A673 (cell line): Measurements from ENCODE around the gene MKNK2. TPM values are rescaled to one million over a fixed set of nuclear protein-coding genes. Genes with fewer than 3 reads are reported as not detected.

Source experiments
- BruUV-seq: library from RNA; stranded (reverse); fragments of 400-500 nt; replicated peaks from 2 replicates; lab custom pipeline; 2021; lab: Mats Ljungman, UMichigan
- CTCF ChIA-PET: fragments of 300-600 bp; sonication (Branson Sonifier 250); formaldehyde crosslinking; loops from one replicate; lab custom pipeline; 2022; ENCODE audit warnings: antibody characterized with exemption; lab: Charles Lee
- POLR2A ChIA-PET: fragments of 300-600 bp; sonication (Branson Sonifier 250); formaldehyde crosslinking; loops from one replicate; lab custom pipeline; 2022; ENCODE audit warnings: antibody characterized with exemption; ENCODE audit not compliant: low non-redundant PET; lab: Charles Lee
- DNase-seq: peaks from one replicate; pipeline ENCODE4 v3.0.0-alpha.2; 2015; ENCODE audit warnings: low spot score
- H3K27ac ChIP-seq: fragments of 200-600 bp; sonication (generic); 2 replicates; pipeline ENCODE4 v1.5.1; 2016; ENCODE audit warnings: mixed run types, low read depth, mild to moderate bottlenecking, mixed read lengths, antibody characterized with exemption, low read length; ENCODE audit not compliant: poor library complexity, severe bottlenecking
- H3K27me3 ChIP-seq: fragments of 200-600 bp; sonication (generic); replicated peaks from 2 replicates; pipeline ENCODE4 v1.6.1; 2017; ENCODE audit warnings: mixed run types, low read depth, mild to moderate bottlenecking, mixed read lengths, antibody characterized with exemption, low read length; ENCODE audit not compliant: insufficient read depth, poor library complexity
- H3K36me3 ChIP-seq: fragments of 200-600 bp; sonication (generic); 2 replicates; pipeline ENCODE4 v1.6.1; 2016; ENCODE audit warnings: mixed run types, mild to moderate bottlenecking, mixed read lengths, antibody characterized with exemption, low read length; ENCODE audit not compliant: insufficient read depth, poor library complexity, severe bottlenecking
- H3K4me1 ChIP-seq: fragments of 200-600 bp; sonication (generic); 2 replicates; pipeline ENCODE4 v1.6.1; 2017; ENCODE audit warnings: mixed run types, mild to moderate bottlenecking, mixed read lengths, antibody characterized with exemption, low read length; ENCODE audit not compliant: insufficient read depth, poor library complexity, severe bottlenecking
- H3K4me3 ChIP-seq: fragments of 200-600 bp; sonication (generic); 2 replicates; pipeline ENCODE4 v1.5.1; 2016; ENCODE audit warnings: low read depth, mixed run types, mild to moderate bottlenecking, mixed read lengths, low read length; ENCODE audit not compliant: poor library complexity, severe bottlenecking
- H3K9me3 ChIP-seq: fragments of 200-600 bp; sonication (generic); 2 replicates; pipeline ENCODE4 v1.6.1; 2016; ENCODE audit warnings: mixed run types, low read depth, mild to moderate bottlenecking, mixed read lengths, antibody characterized with exemption, low read length; ENCODE audit not compliant: poor library complexity, severe bottlenecking
- EZH2 ChIP-seq: fragments of 200-600 bp; sonication (generic); IDR thresholded peaks from 2 replicates; pipeline ENCODE4 v1.6.1; 2017; ENCODE audit warnings: borderline replicate concordance, low read depth, mild to moderate bottlenecking, mixed read lengths, antibody characterized with exemption, low read length; ENCODE audit not compliant: poor library complexity, severe bottlenecking
- intact Hi-C: fragments of 100-400 bp; cut with micrococcal nuclease; formaldehyde crosslinking; loops from one replicate; pipeline ENCODE4 v1.10.0; 2022; ENCODE audit not compliant: unreplicated experiment
- total RNA-seq: library from RNA; stranded (reverse); gene quantifications from 2 replicates; pipeline ENCODE4 v1.2.3, GENCODE V29; 2021
- TF ChIP-seq, protein P1 (sequence below): fragments of 300-800, 200-600 bp; sonication (generic); conservative IDR thresholded peaks from 2 replicates; pipeline ENCODE4 v1.5.1; 2017; ENCODE audit warnings: low read depth, mild to moderate bottlenecking, antibody characterized with exemption, low read length, moderate library complexity, mixed read lengths

Gene MKNK2
- total RNA-seq, 1 experiment from 2014 or later: 106 TPM

DNA sequence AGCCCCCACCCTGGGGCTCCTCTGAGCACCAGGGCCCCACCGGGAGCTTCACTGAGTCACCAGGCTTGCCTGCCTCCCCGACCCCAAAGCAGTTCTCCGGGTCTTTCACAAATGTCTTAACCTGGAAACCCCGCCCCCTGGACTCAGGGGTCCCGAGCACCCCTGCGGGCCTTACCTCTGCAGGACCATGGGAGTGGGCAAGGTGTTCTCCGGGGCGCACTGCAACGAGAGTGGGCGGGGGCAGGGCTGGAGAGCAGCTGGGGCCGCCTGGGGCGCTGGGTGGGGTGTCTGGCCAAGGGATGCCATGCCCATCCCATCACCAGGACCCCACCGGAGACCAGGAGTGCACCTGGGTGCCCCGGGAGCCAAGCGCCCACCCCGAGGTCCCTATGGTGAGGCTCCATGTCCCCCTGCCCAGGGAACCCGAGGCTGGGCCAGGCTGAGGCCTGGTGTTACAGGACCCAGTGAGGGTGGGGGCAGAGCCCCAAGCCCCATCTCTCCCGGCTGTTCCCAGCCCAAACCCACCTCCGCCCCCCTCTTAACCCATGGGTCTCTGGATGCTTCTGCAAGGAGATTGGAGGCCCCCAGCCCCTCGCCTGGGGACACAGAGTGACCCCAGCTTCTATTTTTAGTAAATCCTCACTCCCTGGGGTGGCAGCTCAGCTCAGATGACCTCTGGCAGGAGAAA, 10.9 kb downstream of the MKNK2 start:
- ChIA-PET POLR2A (no interaction called here), CTCF (no interaction called here)
- Histone ChIP-seq H3K4me1 (peaks cover 26% of the 10 kb centered on the region), H3K36me3 (peaks cover 41% of the 10 kb centered on the region), H3K9me3 (peaks cover 5% of the 10 kb centered on the region), H3K27me3 (no peaks in the 10 kb centered on the region), H3K27ac (peak overlapping the region; percentile 96), H3K4me3 (no peak overlapping the region)
- intact Hi-C loops: no loop called here
- no TSS peak for BruUV-seq
- no peak for TF ChIP-seq EZH2
- TF ChIP-seq, protein P1, sequence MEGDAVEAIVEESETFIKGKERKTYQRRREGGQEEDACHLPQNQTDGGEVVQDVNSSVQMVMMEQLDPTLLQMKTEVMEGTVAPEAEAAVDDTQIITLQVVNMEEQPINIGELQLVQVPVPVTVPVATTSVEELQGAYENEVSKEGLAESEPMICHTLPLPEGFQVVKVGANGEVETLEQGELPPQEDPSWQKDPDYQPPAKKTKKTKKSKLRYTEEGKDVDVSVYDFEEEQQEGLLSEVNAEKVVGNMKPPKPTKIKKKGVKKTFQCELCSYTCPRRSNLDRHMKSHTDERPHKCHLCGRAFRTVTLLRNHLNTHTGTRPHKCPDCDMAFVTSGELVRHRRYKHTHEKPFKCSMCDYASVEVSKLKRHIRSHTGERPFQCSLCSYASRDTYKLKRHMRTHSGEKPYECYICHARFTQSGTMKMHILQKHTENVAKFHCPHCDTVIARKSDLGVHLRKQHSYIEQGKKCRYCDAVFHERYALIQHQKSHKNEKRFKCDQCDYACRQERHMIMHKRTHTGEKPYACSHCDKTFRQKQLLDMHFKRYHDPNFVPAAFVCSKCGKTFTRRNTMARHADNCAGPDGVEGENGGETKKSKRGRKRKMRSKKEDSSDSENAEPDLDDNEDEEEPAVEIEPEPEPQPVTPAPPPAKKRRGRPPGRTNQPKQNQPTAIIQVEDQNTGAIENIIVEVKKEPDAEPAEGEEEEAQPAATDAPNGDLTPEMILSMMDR: no peak
- DNase-seq: no peak

DNA sequence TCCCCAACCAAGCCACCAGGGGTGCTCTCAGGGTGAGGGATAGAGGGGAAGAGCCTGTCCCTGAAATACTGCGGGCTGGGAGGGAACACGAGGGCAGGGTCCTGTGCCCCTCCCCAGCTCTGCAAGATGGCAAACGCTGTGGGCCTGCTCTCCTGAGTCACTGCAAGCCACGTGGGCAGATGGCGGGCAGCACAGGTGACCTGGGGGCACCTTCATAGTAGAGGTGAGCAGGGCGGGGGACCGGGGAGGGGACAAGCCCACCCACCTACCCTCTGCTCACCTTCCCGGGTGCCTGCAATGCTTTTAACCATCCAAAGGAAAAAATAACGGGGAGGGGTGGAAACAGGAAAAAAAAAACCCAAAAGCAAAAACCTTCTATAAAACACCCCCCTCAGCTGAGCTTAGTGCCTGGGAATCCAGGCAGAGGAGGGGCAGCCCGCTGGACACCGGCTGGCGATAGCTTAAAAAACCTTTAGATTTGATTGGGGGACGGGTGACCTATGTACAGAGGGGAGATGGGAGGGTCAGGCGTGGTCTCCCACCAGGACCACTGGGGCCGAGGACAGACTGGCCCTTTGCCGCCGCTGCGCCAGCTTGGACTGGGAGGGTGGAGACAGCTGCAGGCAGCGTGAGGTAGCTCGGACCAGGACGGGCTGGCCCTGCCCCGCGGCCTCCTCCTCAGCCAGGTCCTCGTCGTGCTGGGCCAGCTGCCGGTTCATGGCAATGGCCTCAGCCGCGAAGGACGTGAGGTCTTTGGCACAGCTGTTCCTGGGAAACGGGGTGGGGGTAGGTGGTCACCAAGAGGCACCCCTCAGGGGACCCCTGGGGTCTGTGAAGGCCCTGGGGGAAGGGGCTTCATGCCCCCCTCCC, 11.7 kb downstream of the MKNK2 start:
- H3K9me3 ChIP-seq: peaks cover 6% of the 10 kb centered on the region
- H3K4me3 ChIP-seq: no peak overlapping the region
- peaks cover 26% of the 10 kb centered on the region for H3K4me1 ChIP-seq
- intact Hi-C loops: no loop called here
- H3K27ac ChIP-seq: peak overlapping the region; percentile 23
- CTCF ChIA-PET: interaction anchor here (0.5 kb wide), 1 partner anchor 89 kb away, joined by 3 read pairs; no protein-coding TSS in a partner anchor
- H3K27me3 ChIP-seq: no peaks in the 10 kb centered on the region
- H3K36me3 ChIP-seq: peaks cover 41% of the 10 kb centered on the region
- no peak for TF ChIP-seq EZH2
- TF ChIP-seq, protein P1: no peak
- POLR2A ChIA-PET: interaction anchor here (0.6 kb wide), 1 partner anchor 43 kb away, joined by 10 read pairs; no protein-coding TSS in a partner anchor
- no TSS peak for BruUV-seq
- DNase-seq: no peak

DNA sequence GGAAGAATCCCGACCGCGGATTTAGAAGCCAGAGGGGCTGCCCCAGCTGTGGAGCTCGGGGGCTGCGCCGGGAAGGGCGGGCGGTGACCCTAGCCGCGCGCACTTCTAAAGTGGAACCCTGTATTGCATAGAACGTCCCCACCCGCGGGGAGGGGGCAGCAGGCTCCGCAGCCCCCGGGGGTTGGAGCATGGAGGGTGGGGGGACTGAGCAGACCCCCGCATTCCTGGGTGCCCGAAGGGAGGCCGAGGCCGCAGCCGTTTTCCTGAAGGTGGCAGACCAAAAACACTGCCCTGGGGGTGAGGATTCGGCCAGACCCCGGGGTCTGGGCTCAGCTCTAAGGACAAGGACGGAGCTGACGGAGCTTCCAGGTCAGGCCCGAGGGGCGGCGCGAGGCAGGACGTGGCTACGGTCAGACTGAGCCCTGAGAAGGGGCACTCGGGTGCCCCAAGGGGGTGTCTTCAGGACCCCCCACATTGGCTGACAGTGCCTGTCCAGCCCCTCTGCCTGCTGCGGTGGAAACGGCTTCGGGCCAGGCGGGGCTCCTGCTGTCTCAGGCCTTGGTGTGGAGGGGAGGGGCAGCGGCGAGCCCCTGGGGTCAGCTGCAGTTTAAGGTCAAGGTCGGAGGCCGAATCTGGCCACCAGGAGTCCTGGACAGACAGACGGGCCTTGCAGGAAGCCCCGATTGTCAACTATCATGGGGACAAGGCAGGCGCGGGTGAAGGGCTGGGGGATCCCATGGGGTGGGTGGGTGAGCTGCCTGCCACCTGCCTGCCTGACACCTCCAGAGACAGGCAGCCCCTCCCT, 12.6 kb downstream of the MKNK2 start:
- Histone ChIP-seq H3K9me3 (peaks cover 6% of the 10 kb centered on the region), H3K27ac (peak overlapping the region; percentile 23), H3K4me1 (peaks cover 26% of the 10 kb centered on the region), H3K4me3 (no peak overlapping the region), H3K36me3 (peaks cover 41% of the 10 kb centered on the region), H3K27me3 (no peaks in the 10 kb centered on the region)
- no peak for DNase-seq
- TF ChIP-seq EZH2: no peak
- TF ChIP-seq, protein P1: no peak
- ChIA-PET CTCF (interaction anchor here (0.5 kb wide), 1 partner anchor 90 kb away, joined by 3 read pairs; no protein-coding TSS in a partner anchor), POLR2A (no interaction called here)
- BruUV-seq: no TSS peak
- intact Hi-C loops: no loop called here
